HepG2 (cell line): ENCODE data around the gene CCDC33. TPM values are rescaled to one million over a fixed set of nuclear protein-coding genes. Genes with fewer than 3 reads are reported as not detected.

Source experiments
- ATAC-seq: fragments of 200-7000 bp; cut with Tn5 transposase; 3 replicates; pipeline ENCODE4 v1.9.1; 2020; ENCODE audit warnings: mild to moderate bottlenecking, moderate library complexity
- BruUV-seq: library from RNA; stranded (reverse); fragments of 400-500 nt; replicated peaks from 2 replicates; lab custom pipeline; 2021; lab: Mats Ljungman, UMichigan
- CTCF ChIA-PET: fragments of 300-600 bp; formaldehyde crosslinking; extraction: SDS; loops from one replicate; lab custom pipeline; 2021; ENCODE audit warnings: low total read pairs, inconsistent platforms, low intra/inter-chr PET ratio; lab: Yijun Ruan, JAX
- POLR2A ChIA-PET: fragments of 350-600 bp; sonication (Branson Sonifier 250); formaldehyde crosslinking; loops from one replicate; lab custom pipeline; 2020; ENCODE audit warnings: antibody characterized with exemption, inconsistent platforms; lab: Yijun Ruan, JAX
- DNase-seq: peaks from one replicate; pipeline ENCODE4 v3.0.0-alpha.2; 2015; ENCODE audit warnings: low spot score
- FAIRE-seq: peaks from 3 replicates; lab custom pipeline; 2011; peaks lifted over from hg19 to GRCh38; lab: Jason Lieb, UNC
- H2AFZ ChIP-seq: one replicate; pipeline ENCODE4 v1.6.1; 2011; ENCODE audit warnings: low read length, inconsistent platforms
- H3K27ac ChIP-seq: fragments of 300-600 bp; 3 replicates; pipeline ENCODE4 v1.8.0; 2011; ENCODE audit warnings: mixed run types, mild to moderate bottlenecking, mixed read lengths, low read length, inconsistent platforms; ENCODE audit not compliant: insufficient read depth; ENCODE audit errors: extremely low read length
- H3K27me3 ChIP-seq, 2 experiments: fragments of 200-600 bp in 1 of 2; 2 replicates in 1 of 2; 3 replicates in 1 of 2; pipeline versions ENCODE4 v1.6.0 to v1.8.0; 2011; ENCODE audit warnings: low read length in 2 of 2, mild to moderate bottlenecking in 2 of 2, moderate library complexity in 2 of 2, inconsistent platforms in 1 of 2; ENCODE audit not compliant: insufficient read depth in 2 of 2, control insufficient read depth in 1 of 2
- H3K36me3 ChIP-seq, 2 experiments: fragments of 200-600 bp in 1 of 2; replicated peaks in 1 of 2; 2 replicates in 1 of 2; 3 replicates in 1 of 2; pipeline versions ENCODE4 v1.5.1 to v1.8.0; 2011; ENCODE audit warnings: low read length in 2 of 2, inconsistent platforms in 1 of 2; ENCODE audit not compliant: insufficient read depth in 2 of 2, control insufficient read depth in 1 of 2
- H3K4me1 ChIP-seq: 2 replicates; pipeline ENCODE4 v1.5.1; 2012; ENCODE audit warnings: low read length, inconsistent platforms; ENCODE audit not compliant: insufficient read depth
- H3K4me2 ChIP-seq: 2 replicates; pipeline ENCODE4 v1.6.0; 2011; ENCODE audit warnings: low read depth, low read length, inconsistent platforms
- H3K4me3 ChIP-seq, 3 experiments: fragments of 200-600 bp in 1 of 3; sonication (generic), shearing (Covaris generic) in 1 of 3; replicated peaks in 1 of 3; 2 replicates each; pipeline ENCODE4 v1.5.1; 2011 to 2016; ENCODE audit warnings: low read length in 3 of 3, inconsistent platforms in 2 of 3, low read depth in 2 of 3, mild to moderate bottlenecking in 2 of 3, control low read depth in 1 of 3, mixed read lengths in 1 of 3; ENCODE audit not compliant: insufficient read depth in 1 of 3
- H3K79me2 ChIP-seq: one replicate; pipeline ENCODE4 v1.6.1; 2011; ENCODE audit warnings: low read length, inconsistent platforms; ENCODE audit not compliant: insufficient read depth
- H3K9ac ChIP-seq: 2 replicates; pipeline ENCODE4 v1.6.0; 2011; ENCODE audit warnings: mild to moderate bottlenecking, low read depth, low read length, inconsistent platforms; ENCODE audit not compliant: insufficient read depth
- H3K9me3 ChIP-seq: 2 replicates; pipeline ENCODE4 v1.5.1; 2012; ENCODE audit warnings: mild to moderate bottlenecking, low read length
- H4K20me1 ChIP-seq: 2 replicates; pipeline ENCODE4 v1.6.0; 2011; ENCODE audit warnings: inconsistent platforms, mild to moderate bottlenecking, low read length, moderate library complexity; ENCODE audit not compliant: insufficient read depth
- CC2D1A ChIP-seq: sonication (generic); formaldehyde crosslinking; IDR thresholded peaks from 2 replicates; pipeline ENCODE4 v1.8.1; 2023; ENCODE audit warnings: mild to moderate bottlenecking, missing genetic modification reagents
- CENPBD1 ChIP-seq: sonication (generic); formaldehyde crosslinking; IDR thresholded peaks from 2 replicates; pipeline ENCODE4 v1.8.0; 2022; ENCODE audit warnings: missing genetic modification reagents, low read depth, mild to moderate bottlenecking, borderline replicate concordance
- GABPB1 ChIP-seq: IDR thresholded peaks from 2 replicates; pipeline ENCODE4 v1.6.1; 2016; ENCODE audit warnings: mild to moderate bottlenecking, missing genetic modification reagents, moderate library complexity, missing compliant biosample characterization
- HNF4G ChIP-seq, 2 experiments: sonication (generic) in 1 of 2; formaldehyde crosslinking in 1 of 2; IDR thresholded peaks; 2 replicates each; pipeline versions ENCODE4 v1.4.0 to v1.6.1; 2011 to 2020; ENCODE audit warnings: borderline replicate concordance in 2 of 2, low read depth in 2 of 2, mild to moderate bottlenecking in 2 of 2, low read length in 1 of 2, missing genetic modification reagents in 1 of 2, moderate library complexity in 1 of 2
- HNRNPL ChIP-seq: fragments of 200-400 bp; formaldehyde crosslinking; IDR thresholded peaks from 2 replicates; pipeline ENCODE4 v1.6.1; 2017; ENCODE audit warnings: mild to moderate bottlenecking, low read depth, low read length
- KAT2B ChIP-seq: fragments of 150-350 bp; IDR thresholded peaks from 2 replicates; pipeline ENCODE4 v1.6.1; 2014; ENCODE audit warnings: low read depth, low read length, borderline replicate concordance
- KLF9 ChIP-seq: IDR thresholded peaks from 2 replicates; pipeline ENCODE4 v1.6.1; 2016; ENCODE audit warnings: low read depth
- MLLT10 ChIP-seq: sonication (generic); formaldehyde crosslinking; IDR thresholded peaks from 2 replicates; pipeline ENCODE4 v1.4.0; 2020; ENCODE audit warnings: missing genetic modification reagents
- NR2F6 ChIP-seq, 2 experiments: IDR thresholded peaks; 2 replicates each; pipeline ENCODE4 v1.6.1; 2016; ENCODE audit warnings: antibody characterized with exemption in 1 of 2, mild to moderate bottlenecking in 1 of 2
- TEAD2 ChIP-seq: sonication (generic); formaldehyde crosslinking; IDR thresholded peaks from 2 replicates; pipeline ENCODE4 v1.9.0; 2021; ENCODE audit warnings: missing genetic modification reagents
- TEF ChIP-seq: sonication (generic); formaldehyde crosslinking; IDR thresholded peaks from 2 replicates; pipeline ENCODE4 v1.5.0; 2020; ENCODE audit warnings: missing genetic modification reagents
- ZNF687 ChIP-seq: sonication (generic); formaldehyde crosslinking; IDR thresholded peaks from 2 replicates; pipeline ENCODE4 v1.5.1; 2020; ENCODE audit warnings: mild to moderate bottlenecking, missing genetic modification reagents, moderate library complexity
- ZNF768 ChIP-seq: sonication (generic); formaldehyde crosslinking; IDR thresholded peaks from 2 replicates; pipeline ENCODE4 v1.4.0; 2020; ENCODE audit warnings: missing genetic modification reagents
- WGBS: methylation state at CpG from one replicate; pipeline ENCODE4 v1.1.6; 2017; ENCODE audit warnings: low lambda C conversion rate; 5-methylcytosine and 5-hydroxymethylcytosine counted together
- in situ Hi-C: cut with HindIII; loops from 2 replicates; pipeline ENCODE4 v1.10.0; 2017; ENCODE audit warnings: low pct_unique_long_range_greater_than_20kb; ENCODE audit not compliant: extremely low pct_ligation_motif_present
- intact Hi-C: fragments of 100-400 bp; cut with micrococcal nuclease; formaldehyde crosslinking; loops from one replicate; pipeline ENCODE4 v1.10.0; 2022; ENCODE audit not compliant: unreplicated experiment
- polyA plus RNA-seq, 8 experiments: library from polyadenylated mRNA; depleted of rRNA in 3 of 8; stranded (reverse) in 7 of 8; unstranded in 1 of 8; fragments of >200 nt; fragmentation: Illumina TruSeq in 4 of 8; extraction: Trizol in 4 of 8; gene quantifications; 2 replicates each; pipeline versions ENCODE4 v1.2.1 to v1.2.3, GENCODE V29; 2011 to 2016; ENCODE audit warnings: low read depth in 4 of 8, missing spikeins in 1 of 8, mixed read lengths in 1 of 8; ENCODE audit not compliant: insufficient read depth in 1 of 8
- total RNA-seq, 5 experiments: library from RNA; depleted of rRNA; stranded (reverse); fragments of >200 nt; fragmentation: Illumina TruSeq; extraction: Trizol; gene quantifications; 2 replicates each; pipeline ENCODE4 v1.2.3, GENCODE V29; 2016; ENCODE audit warnings: low read depth in 1 of 5

CCDC33 gene
- total and polyA plus RNA-seq, 2 of the 13 experiments (the other 11 are each of a cell fraction or from before 2014, with no cell fraction given), result 0.30 TPM; not detected in 1

- in situ Hi-C loops, result loop anchor here (5.0 kb wide), 2 partner anchors 47 to 102 kb away; partner anchors contain the start of gene SEMA7A
- BruUV-seq, result no TSS peak
- POLR2A ChIA-PET, result interaction anchor here (0.6 to 8.8 kb wide), 11 partner anchors 9 to 390 kb away, joined by 3 to 124 read pairs (median 4); partner anchors contain the start of genes PML, SEMA7A and UBL7
- peak overlapping the region in 1 of 3 experiments; percentile 23; a peak in 1 of 6 replicates for H3K4me3 ChIP-seq
- H3K9me3 ChIP-seq, result no peaks in the 10 kb centered on the region
- FAIRE-seq (no peak), DNase-seq (no peak), ATAC-seq (no peak; the same call in 2 of the 3 replicates)
- CTCF ChIA-PET, result no interaction called here
- no peaks in the 10 kb centered on the region for H3K36me3 ChIP-seq
- H3K27me3 ChIP-seq, result peaks cover 3 to 16% of the 10 kb centered on the region in 2 experiments; a peak in 3 of 5 replicates
- no peak for TF ChIP-seq TEF (CRISPR knock-in tag)
- no peak for TF ChIP-seq HNF4G (IDR thresholded peaks at IDR 0.05; ENCODE audit: borderline replicate concordance, low read depth, low read length)
- no peak for TF ChIP-seq HNF4G (CRISPR knock-in tag; IDR thresholded peaks at IDR 0.05; ENCODE audit: borderline replicate concordance, low read depth)
- no peak for TF ChIP-seq MLLT10
- no peak for TF ChIP-seq KAT2B
- no peak for TF ChIP-seq CC2D1A (CRISPR knock-in tag)
- peak; percentile 28; the same call in 1 of the 2 replicates for TF ChIP-seq ZNF687
- peak; percentile 92 for TF ChIP-seq ZNF768 (CRISPR knock-in tag)
- TF ChIP-seq HNRNPL, result 0 out of 2 replicates have a peak, but pooled peaks have one; percentile 54
- TF ChIP-seq TEAD2, result no peak
- 0 out of 2 replicates have a peak, but pooled peaks have one; percentile 21 for TF ChIP-seq GABPB1 (CRISPR knock-in tag)
- TF ChIP-seq CENPBD1 (CRISPR knock-in tag), result no peak
- 0 out of 2 replicates have a peak, but pooled peaks have one; percentile 18 for TF ChIP-seq NR2F6 (IDR thresholded peaks at IDR 0.05)
- peak; percentile 44; the same call in 1 of the 2 replicates for TF ChIP-seq NR2F6 (CRISPR knock-in tag; IDR thresholded peaks at IDR 0.05)
- TF ChIP-seq KLF9 (CRISPR knock-in tag), result no peak
- TF ChIP-seq, all 625 proteins: peak for 5
- peaks cover 88% of the 10 kb centered on the region for H3K4me1 ChIP-seq
- H3K4me2 ChIP-seq, result peak overlapping the region; percentile 59
- no peaks in the 10 kb centered on the region for H4K20me1 ChIP-seq
- whole genome bisulfite sequencing, result 28% methylated on average over 6 of the region's 8 CpGs
- no peak overlapping the region for H3K9ac ChIP-seq
- no peak overlapping the region for H2AFZ ChIP-seq
- H3K79me2 ChIP-seq, result no peaks in the 10 kb centered on the region
- no peak overlapping the region for H3K27ac ChIP-seq
- intact Hi-C loops, result loop anchor here (2.0 kb wide), 1 partner anchor 76 kb away; the partner anchor contains the start of gene UBL7
Observed at GRCh38 chr15:74384881-74385643, 148.9 kb downstream of the CCDC33 start.
